T-helper 2 cell treated with Interferon-gamma antibody and Interleukin-4, amounts not matched to agents 5 μg/mL and 100 μg/mL, for 36 hours (primary cell): Measurements from ENCODE around the gene DOCK9.

ENCODE experiments used
- DNase-seq: peaks from one replicate; pipeline ENCODE4 v3.0.0; 2021; ENCODE audit warnings: low spot score
- H3K27ac Mint-ChIP-seq: one replicate; pipeline ENCODE4 v1.8.0; 2021; ENCODE audit warnings: mild to moderate bottlenecking, mixed read lengths
- H3K27me3 Mint-ChIP-seq: one replicate; pipeline ENCODE4 v1.8.0; 2021; ENCODE audit warnings: low read depth, mixed read lengths
- H3K36me3 Mint-ChIP-seq: one replicate; pipeline ENCODE4 v1.8.0; 2021; ENCODE audit warnings: low read depth, mixed read lengths
- H3K4me1 Mint-ChIP-seq: one replicate; pipeline ENCODE4 v1.8.0; 2021; ENCODE audit warnings: low read depth, mixed read lengths
- H3K4me3 Mint-ChIP-seq: one replicate; pipeline ENCODE4 v1.8.0; 2022; ENCODE audit warnings: mild to moderate bottlenecking, moderate library complexity, mixed read lengths
- H3K9me3 Mint-ChIP-seq: one replicate; pipeline ENCODE4 v1.8.0; 2021; ENCODE audit warnings: mixed read lengths

Gene DOCK9

DNA sequence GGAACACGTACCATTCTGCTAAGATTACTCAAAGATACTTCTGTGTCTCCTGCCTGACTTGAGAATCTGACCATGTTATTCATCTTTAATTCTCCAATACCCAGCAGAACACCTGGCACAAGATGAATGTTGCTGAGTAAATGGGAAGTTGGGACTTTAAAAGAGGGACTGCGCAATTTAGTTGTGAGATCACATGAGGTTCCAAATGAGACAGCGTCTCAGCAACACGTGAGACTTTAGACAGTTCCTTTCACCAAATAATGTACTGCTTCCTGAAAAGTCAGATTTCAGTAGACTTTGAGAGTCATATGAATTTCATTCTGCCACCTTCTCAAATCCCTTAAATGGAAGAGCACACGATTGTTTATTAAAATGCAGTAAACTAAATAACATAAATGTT is 36.7 kb downstream of the DOCK9 start:
- H3K4me1 Mint-ChIP-seq = peaks cover 3% of the 10 kb centered on the region
- peaks cover 3% of the 10 kb centered on the region for H3K36me3 Mint-ChIP-seq
- H3K27ac Mint-ChIP-seq = no peak overlapping the region
- H3K9me3 Mint-ChIP-seq = peaks cover 2% of the 10 kb centered on the region
- no peak overlapping the region for H3K4me3 Mint-ChIP-seq
- H3K27me3 Mint-ChIP-seq = no peaks in the 10 kb centered on the region
- DNase-seq = no peak

DNA sequence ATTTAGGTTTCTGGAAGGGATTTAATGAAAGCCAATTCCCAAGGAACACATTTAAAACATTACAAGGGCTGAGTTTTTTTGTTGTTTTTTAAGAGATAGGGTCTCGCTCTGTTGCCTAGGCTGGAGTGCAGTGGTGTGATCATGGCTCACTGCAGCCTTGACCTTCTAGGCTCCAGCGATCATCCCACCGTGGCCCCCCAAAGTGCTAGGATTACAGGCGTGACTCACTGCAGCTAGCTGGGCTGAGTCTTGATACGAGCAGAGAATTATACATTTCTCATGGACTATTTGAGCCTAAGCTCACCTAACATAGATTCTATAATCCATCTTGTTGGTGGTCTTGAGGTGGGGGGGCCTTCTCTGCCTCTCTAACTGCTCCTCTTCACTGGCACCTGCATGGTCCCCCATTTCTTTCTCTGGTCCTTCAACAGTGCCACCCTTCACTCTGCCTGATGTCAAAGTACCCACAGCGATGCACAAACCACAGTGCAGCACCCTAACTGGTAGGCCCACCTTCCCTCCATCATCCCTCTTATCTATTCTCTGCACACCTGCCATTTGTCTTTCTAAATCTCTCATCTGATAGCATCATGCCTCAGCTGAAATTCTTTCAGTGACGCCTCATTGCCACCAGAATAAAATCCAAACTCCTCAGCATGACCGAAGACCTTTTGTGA is 37.4 kb downstream of the DOCK9 start:
- no peak overlapping the region for H3K27ac Mint-ChIP-seq
- no peak overlapping the region for H3K4me3 Mint-ChIP-seq
- no peaks in the 10 kb centered on the region for H3K27me3 Mint-ChIP-seq
- H3K4me1 Mint-ChIP-seq = peaks cover 3% of the 10 kb centered on the region
- H3K36me3 Mint-ChIP-seq = peaks cover 8% of the 10 kb centered on the region
- DNase-seq = no peak
- peaks cover 6% of the 10 kb centered on the region for H3K9me3 Mint-ChIP-seq

DNA sequence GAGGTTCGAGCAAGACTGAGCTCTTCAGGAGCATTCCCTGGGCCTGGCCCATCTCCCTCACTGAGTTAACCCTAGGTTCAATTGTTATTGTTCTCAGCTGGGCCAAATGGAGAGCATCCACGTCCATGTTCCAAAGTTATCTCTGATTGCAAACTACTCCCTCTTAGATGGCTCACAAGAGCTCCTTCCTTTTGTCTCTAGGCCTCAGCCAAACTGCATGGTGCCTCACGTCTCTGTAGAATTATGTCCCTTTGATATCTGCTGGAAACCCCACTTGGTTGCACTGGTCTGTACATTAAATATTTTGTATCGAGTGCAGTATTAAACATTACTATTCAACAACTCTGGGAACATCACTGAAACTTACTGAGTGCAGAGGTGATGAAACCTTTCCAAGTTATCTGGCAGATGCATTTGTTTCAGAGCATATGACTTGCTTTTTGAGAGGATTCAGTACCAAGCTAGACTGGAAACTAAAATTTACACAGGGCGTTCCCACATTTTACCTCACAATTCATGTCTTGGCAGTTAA is 38.1 kb downstream of the DOCK9 start:
- DNase-seq = no peak
- Mint-ChIP-seq H3K4me1 (peaks cover 3% of the 10 kb centered on the region), H3K27ac (no peak overlapping the region), H3K27me3 (no peaks in the 10 kb centered on the region), H3K9me3 (peaks cover 10% of the 10 kb centered on the region), H3K4me3 (no peak overlapping the region), H3K36me3 (peaks cover 11% of the 10 kb centered on the region)

DNA sequence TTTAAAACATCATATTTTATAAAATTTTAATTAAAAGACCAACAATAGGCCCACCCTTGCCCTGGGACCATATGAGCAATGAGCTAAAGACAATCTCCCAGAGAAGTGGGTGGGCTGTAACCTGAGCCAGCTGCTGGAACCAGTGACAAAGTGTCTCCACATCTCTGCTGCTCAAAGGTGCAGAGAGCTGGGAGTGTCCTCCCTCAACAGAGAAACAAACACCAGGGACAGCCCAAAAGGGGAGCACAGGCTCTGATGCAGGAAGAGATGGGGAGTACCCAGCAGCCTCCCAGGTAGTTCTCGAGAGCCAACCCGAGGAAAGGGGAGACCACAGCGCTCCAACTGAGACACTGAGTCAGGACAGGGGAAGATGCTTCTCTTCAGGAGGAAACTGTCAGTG is 39.1 kb downstream of the DOCK9 start:
- peaks cover 17% of the 10 kb centered on the region for H3K36me3 Mint-ChIP-seq
- no peak overlapping the region for H3K27ac Mint-ChIP-seq
- H3K9me3 Mint-ChIP-seq = peaks cover 17% of the 10 kb centered on the region
- H3K4me1 Mint-ChIP-seq = peaks cover 3% of the 10 kb centered on the region
- no peak overlapping the region for H3K4me3 Mint-ChIP-seq
- DNase-seq = no peak
- H3K27me3 Mint-ChIP-seq = no peaks in the 10 kb centered on the region

DNA sequence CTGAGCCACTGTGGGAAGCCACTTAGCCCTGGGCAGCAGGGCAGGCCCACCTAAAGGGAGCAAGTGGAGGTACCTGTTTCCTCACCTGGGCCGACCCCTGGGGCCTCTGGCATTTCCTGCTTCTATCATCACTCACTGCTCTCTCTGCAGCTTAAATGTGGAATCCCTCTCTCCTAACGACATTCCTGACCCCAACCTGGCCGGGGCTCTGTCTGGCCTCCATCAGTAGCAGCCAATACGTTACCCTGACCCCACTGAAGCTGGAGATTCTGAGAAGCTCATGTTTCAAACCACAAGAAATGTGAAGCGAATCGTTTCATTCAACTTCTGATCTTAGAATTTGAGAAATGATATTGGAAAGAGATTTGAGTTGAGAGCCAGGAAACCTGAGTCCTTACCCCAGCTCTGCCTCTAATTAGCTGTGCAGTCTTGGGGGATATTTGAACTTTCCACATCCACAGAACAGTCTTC is 39.9 kb downstream of the DOCK9 start:
- no peaks in the 10 kb centered on the region for H3K27me3 Mint-ChIP-seq
- DNase-seq = no peak
- H3K27ac Mint-ChIP-seq = no peak overlapping the region
- H3K4me3 Mint-ChIP-seq = no peak overlapping the region
- H3K36me3 Mint-ChIP-seq = peaks cover 25% of the 10 kb centered on the region
- peaks cover 3% of the 10 kb centered on the region for H3K4me1 Mint-ChIP-seq
- H3K9me3 Mint-ChIP-seq = peaks cover 24% of the 10 kb centered on the region

DNA sequence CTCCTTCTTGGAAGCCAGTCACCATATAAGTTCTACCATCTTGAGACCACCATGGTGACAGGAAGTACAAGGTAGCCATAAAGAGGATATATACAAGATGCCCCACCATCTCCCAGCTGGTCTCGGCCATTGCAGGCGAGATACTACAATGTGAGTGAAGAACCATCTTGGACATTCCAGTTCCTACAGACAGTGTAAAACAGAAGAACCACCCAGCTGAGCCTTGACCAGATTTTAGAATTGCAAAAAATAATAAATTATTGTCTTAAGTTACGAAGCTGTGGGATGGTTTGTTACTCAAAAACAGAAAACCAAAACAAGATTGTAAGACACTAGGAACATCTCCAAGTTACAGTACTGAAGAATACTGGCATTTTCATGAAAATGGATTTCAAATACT is 43.6 kb downstream of the DOCK9 start:
- DNase-seq = no peak
- H3K27me3 Mint-ChIP-seq = no peaks in the 10 kb centered on the region
- peaks cover 17% of the 10 kb centered on the region for H3K4me1 Mint-ChIP-seq
- peaks cover 39% of the 10 kb centered on the region for H3K36me3 Mint-ChIP-seq
- H3K4me3 Mint-ChIP-seq = no peak overlapping the region
- peaks cover 29% of the 10 kb centered on the region for H3K9me3 Mint-ChIP-seq
- no peak overlapping the region for H3K27ac Mint-ChIP-seq

DNA sequence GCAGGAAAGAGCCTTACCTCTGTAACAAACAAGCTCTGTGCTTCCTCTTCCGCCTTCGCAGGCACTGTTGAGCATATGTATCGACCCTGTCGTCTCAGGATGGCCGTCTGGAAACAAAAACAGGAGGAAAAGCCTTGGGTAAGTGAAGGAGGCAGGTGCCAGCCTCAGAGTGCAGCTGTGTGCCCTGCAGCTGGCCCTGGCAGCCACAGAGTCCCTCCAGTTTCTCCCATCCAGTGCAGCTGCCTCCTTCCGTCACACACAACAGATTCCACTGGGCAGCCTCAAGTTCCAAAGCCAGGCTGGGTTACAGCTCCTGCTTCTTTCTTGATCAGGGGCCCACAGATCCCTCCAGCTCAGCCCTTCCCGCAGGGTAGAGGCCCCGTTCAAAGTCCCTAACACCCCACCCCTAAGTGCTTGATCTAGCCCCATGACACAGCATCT is 47.7 kb downstream of the DOCK9 start:
- H3K36me3 Mint-ChIP-seq = peaks cover 46% of the 10 kb centered on the region
- no peak for DNase-seq
- H3K4me1 Mint-ChIP-seq = peaks cover 13% of the 10 kb centered on the region
- H3K9me3 Mint-ChIP-seq = peaks cover 23% of the 10 kb centered on the region
- H3K27ac Mint-ChIP-seq = peak overlapping the region; percentile 81
- no peaks in the 10 kb centered on the region for H3K27me3 Mint-ChIP-seq
- H3K4me3 Mint-ChIP-seq = peak overlapping the region; percentile 70

DNA sequence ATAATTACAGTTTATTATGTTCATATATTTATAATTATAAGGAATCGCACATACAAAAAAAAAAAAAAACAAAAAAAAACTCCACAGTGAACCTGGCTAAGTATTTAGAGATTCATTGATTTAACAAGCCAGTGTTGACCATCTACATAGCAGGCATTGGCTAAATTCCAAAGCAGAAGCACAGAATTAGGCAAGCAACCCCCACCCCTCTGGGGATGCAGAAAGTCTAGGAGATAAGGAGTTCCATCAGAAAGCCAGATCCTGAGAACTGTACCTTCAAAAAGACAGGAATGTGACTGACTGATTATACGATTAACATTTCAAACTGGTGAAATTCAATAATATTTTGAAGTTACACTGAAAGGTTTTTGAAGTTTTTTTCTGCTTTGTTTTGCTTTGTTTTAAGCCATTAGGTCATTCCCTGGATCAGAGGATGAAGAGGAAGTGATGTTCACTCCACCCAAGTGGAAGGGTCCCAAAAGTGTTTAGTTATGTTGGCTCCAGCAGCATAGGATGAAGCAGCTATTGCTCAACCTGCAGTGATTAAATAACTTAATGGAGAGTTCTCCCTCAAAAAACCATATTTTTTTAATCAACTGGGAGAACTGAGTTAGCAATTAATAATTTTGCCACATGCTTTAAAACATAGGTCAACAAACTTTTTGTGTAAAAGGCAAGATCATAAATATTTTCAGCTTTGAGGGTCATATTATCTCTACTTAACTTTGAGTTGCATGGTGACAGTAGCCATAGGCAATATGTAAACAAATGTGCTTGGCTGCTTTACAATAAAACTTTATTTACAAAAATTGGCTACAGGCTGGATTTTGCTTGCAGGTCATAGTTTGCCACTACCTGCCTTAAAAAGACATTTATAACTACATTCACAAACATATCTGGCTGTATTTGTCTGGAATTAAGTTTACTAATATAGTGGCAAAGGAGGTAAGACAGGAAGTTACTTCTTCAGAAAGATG is 49.6 kb downstream of the DOCK9 start:
- Mint-ChIP-seq H3K36me3 (peaks cover 35% of the 10 kb centered on the region), H3K27ac (no peak overlapping the region), H3K27me3 (no peaks in the 10 kb centered on the region), H3K4me3 (no peak overlapping the region), H3K9me3 (peaks cover 7% of the 10 kb centered on the region), H3K4me1 (peaks cover 13% of the 10 kb centered on the region)
- no peak for DNase-seq

DNA sequence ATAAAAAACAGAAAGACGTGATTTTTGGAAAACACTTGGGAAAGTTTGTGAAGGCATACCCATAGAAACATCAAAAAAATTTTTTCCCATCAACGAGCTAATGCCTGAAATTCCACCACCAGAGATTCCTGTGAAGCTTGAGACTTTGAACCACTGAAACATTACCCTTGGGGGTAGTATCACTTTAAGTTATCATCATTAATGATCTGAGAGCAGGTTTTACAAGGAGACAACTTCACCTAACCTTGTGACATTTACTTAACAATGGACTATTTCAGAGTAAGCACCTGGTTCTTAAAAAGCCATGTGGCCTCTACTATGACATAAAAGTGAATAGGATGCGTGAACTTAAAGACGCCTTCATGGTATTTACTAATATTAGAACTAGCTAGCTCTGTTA is 51.9 kb downstream of the DOCK9 start:
- H3K9me3 Mint-ChIP-seq = no peaks in the 10 kb centered on the region
- no peak overlapping the region for H3K4me3 Mint-ChIP-seq
- no peak overlapping the region for H3K27ac Mint-ChIP-seq
- DNase-seq = no peak
- peaks cover 10% of the 10 kb centered on the region for H3K4me1 Mint-ChIP-seq
- H3K27me3 Mint-ChIP-seq = no peaks in the 10 kb centered on the region
- peaks cover 45% of the 10 kb centered on the region for H3K36me3 Mint-ChIP-seq

DNA sequence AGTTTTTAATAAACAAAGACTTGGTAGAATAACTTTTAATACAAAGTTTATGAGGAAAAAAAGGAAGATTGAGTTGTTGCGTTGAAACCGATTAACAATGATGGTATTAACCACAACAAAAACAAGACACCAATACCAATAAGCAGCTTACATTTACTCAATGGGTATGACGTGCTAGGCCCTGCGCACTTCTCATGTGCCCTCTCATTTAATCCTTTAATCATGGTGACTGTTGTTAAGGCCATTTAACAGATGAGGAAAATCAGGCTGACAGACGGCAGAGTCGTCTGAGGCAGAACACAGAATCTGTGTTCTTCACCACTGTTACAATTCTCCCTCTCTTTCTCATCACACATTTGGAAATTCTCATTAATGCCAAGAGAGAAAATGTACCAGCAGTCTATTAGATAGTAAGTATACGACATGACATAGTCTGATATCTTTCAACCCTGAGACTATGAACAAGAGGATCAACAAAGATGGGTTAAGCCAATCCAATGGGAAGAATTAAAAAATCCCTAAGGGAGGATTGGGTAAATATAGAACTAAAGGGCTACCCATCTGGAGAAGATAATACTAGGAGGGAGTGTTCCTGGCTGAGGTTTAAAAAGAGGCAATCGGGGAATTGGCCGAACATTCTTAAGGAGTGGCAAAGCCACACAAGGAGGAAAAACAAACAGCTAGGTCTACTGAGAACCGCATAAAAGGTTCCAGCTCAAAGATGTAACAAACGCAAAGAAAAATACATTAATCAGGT is 54.0 kb downstream of the DOCK9 start:
- no peak overlapping the region for H3K4me3 Mint-ChIP-seq
- H3K4me1 Mint-ChIP-seq = peaks cover 14% of the 10 kb centered on the region
- H3K9me3 Mint-ChIP-seq = no peaks in the 10 kb centered on the region
- no peak for DNase-seq
- H3K36me3 Mint-ChIP-seq = peaks cover 49% of the 10 kb centered on the region
- H3K27me3 Mint-ChIP-seq = no peaks in the 10 kb centered on the region
- H3K27ac Mint-ChIP-seq = no peak overlapping the region

DNA sequence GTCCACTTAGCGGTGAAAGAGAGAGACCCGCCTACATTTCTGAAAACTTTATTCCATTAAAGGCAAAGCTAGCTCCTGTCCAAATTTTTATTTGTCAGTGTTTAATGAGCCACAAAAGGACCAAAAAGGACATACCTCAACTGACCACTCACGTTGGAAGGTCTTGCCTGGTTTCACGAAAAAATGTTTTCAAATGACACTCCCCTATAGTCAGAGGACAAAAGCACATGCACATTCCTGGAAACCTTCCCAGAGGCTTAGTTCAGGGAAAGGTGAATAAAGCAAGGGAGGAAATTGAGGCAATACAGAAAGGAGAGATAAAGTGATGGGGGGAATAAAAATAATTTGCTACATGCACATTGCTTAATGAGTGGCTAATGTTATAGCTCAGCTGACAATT is 55.6 kb downstream of the DOCK9 start:
- Mint-ChIP-seq H3K36me3 (peaks cover 55% of the 10 kb centered on the region), H3K4me3 (no peak overlapping the region), H3K27me3 (no peaks in the 10 kb centered on the region), H3K9me3 (no peaks in the 10 kb centered on the region), H3K27ac (no peak overlapping the region), H3K4me1 (peaks cover 23% of the 10 kb centered on the region)
- DNase-seq = no peak

DNA sequence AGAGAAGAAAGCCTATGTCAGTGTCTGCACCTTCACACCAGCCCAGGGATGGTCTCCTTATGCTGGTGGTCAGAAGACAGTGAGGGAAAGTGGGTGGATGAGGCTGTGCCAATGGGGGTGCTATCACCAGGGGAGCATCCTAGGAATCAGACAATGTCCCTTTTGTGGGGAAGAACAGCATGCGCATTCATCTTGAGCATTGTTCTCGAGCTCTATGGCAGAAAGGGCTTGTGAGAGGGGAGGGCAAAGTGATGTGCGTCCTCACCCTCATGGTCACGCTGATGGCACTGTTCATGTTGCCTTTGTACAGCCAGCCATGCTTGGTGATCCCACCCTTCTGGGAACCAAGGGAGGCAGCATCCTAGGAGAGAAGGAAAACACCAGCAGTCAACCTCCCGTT is 56.1 kb downstream of the DOCK9 start:
- DNase-seq = no peak

DNA sequence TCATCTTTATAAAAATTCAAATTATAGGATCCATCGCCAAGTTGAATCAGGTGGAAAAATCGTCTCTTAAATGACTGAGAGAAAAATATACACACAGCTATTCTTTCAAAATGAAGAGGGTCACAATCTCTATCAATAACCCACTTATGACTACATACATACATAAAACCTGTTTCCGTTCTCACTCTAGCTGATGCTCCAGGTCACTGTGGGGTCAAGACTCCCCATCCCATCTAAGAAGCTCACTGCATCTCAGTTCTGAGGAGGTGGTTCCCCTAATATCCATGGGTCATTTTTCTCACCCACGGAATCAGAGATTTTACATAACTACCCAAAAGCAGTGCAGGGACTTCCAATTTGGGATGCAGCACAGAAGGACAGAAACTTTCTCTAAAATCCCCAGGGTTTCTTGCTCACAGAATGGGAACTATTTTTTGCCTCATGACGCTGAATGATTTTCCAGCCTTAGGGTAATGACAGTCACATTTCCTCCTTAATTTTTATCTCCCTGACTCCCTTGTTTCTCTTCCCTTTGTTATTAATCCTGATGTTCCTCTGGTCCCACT is 56.8 kb downstream of the DOCK9 start:
- Mint-ChIP-seq H3K27me3 (no peaks in the 10 kb centered on the region), H3K4me1 (peaks cover 23% of the 10 kb centered on the region), H3K36me3 (peaks cover 55% of the 10 kb centered on the region), H3K4me3 (no peak overlapping the region), H3K9me3 (no peaks in the 10 kb centered on the region), H3K27ac (no peak overlapping the region)
- DNase-seq = no peak

More for the DNA sequence above, 56.1 kb downstream of the DOCK9 start:
- H3K36me3 Mint-ChIP-seq = peaks cover 55% of the 10 kb centered on the region
- no peaks in the 10 kb centered on the region for H3K27me3 Mint-ChIP-seq
- no peak overlapping the region for H3K4me3 Mint-ChIP-seq
- no peak overlapping the region for H3K27ac Mint-ChIP-seq
- peaks cover 23% of the 10 kb centered on the region for H3K4me1 Mint-ChIP-seq
- H3K9me3 Mint-ChIP-seq = no peaks in the 10 kb centered on the region
